ENCODE data around the gene TMEM134.

TMEM134 gene

GRCh38 chr11:67458266-67458665 is 10.8 kb downstream of the TMEM134 start:
- no peak for DNase-seq (ENCODE audit: low spot score)

DNA sequence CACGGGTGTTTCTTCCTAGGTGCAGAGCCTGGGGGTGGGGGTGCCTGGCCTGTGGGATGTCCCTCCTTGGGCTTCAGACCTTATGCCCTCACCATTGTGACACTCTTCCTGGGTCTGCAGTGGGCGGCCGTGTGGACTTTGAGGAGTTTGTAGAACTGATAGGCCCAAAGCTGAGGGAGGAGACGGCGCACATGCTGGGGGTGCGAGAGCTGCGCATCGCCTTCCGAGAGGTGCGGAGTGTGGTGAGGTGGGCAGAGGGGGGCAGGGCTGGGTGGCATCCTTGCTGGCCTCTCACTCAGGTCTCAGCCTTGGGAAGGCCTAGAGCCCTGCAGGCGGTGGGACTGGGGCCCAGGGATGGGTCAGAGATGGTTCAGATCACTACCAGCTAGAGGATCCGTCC is 11.6 kb downstream of the TMEM134 start:
- no peak for DNase-seq (ENCODE audit: low spot score)

DNA sequence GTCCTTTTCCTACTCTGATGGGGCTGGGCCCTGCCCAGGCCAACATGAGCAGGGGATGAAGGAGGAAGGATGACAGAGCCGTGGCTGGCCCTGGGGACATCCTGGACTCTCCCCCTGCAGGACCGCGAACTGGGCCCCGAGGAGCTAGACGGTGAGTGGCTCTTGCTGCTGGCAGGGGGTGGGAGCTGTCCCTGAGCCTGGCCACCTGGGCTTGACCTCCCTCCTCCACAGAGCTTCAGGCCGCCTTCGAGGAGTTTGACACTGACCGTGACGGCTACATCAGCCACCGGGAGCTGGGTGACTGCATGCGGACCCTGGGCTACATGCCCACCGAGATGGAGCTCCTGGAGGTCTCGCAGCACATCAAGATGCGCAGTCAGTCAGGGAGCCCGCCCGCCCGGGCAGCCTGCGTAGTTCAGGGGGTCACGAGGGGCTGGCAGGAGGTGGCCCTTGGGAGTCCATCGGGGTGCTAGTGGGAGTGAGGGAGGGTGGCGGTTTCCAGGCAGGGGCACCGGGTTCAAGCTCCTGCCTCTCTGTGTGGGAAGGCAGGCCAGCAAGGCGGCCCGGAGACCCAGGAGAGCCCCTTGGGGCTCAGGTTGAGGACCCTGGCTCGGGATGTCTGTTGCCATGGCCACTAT is 12.9 kb downstream of the TMEM134 start:
- no peak for DNase-seq (ENCODE audit: low spot score)

DNA sequence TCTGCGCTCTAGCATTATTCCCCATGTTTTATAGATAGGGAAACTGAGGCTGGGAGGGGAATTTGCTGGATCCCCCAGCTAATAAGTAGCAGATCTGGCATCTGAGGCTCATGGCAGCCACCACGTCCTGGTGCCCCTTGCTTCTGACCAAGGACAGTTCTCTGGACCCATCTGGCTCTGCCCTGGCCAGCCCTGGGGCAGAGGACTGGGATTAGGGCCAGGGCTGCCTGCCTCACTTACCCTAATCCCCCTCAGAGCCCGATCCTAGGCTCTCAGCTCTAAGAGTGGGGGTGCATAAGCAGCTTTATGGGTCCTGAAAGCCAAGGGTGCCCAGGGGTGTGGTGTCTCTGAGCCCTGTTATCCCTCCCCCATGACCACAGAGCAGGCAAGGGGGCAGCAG is 14.0 kb downstream of the TMEM134 start, which contains the start of gene CABP4:
Gene CABP4, plus strand, starts transcription at position 301 of the 400 bp plus-strand sequence. Its CDS starts 70 bp downstream, at position 371.
- DNase-seq (ENCODE audit: low spot score), result no peak

- no peak for DNase-seq (ENCODE audit: low spot score)
Observed at GRCh38 chr11:67453816-67454732, 15.0 kb downstream of the TMEM134 start.

- no peak for DNase-seq (ENCODE audit: low spot score)
Observed at GRCh38 chr11:67452141-67452952, 16.7 kb downstream of the TMEM134 start, which contains the start of gene GPR152. GPR152 (minus strand) TSS chr11:67452729; CDS start chr11:67452724, 5 bp downstream.

- no peak for DNase-seq (ENCODE audit: low spot score)
Observed at GRCh38 chr11:67451658-67451976, 17.4 kb downstream of the TMEM134 start.

GRCh38 chr11:67450796-67451657 is 18.0 kb downstream of the TMEM134 start:
- DNase-seq (ENCODE audit: low spot score), result no peak

GRCh38 chr11:67449116-67449844 is 19.8 kb downstream of the TMEM134 start:
- DNase-seq (ENCODE audit: low spot score), result no peak

GRCh38 chr11:67448220-67448609 is 20.8 kb downstream of the TMEM134 start:
- no peak for DNase-seq (ENCODE audit: low spot score)

- no peak for DNase-seq (ENCODE audit: low spot score)
Observed at GRCh38 chr11:67445515-67445914, 23.5 kb downstream of the TMEM134 start.

GRCh38 chr11:67442504-67443404 is 26.3 kb downstream of the TMEM134 start:
- DNase-seq (ENCODE audit: low spot score), result peak; percentile 45

DNA sequence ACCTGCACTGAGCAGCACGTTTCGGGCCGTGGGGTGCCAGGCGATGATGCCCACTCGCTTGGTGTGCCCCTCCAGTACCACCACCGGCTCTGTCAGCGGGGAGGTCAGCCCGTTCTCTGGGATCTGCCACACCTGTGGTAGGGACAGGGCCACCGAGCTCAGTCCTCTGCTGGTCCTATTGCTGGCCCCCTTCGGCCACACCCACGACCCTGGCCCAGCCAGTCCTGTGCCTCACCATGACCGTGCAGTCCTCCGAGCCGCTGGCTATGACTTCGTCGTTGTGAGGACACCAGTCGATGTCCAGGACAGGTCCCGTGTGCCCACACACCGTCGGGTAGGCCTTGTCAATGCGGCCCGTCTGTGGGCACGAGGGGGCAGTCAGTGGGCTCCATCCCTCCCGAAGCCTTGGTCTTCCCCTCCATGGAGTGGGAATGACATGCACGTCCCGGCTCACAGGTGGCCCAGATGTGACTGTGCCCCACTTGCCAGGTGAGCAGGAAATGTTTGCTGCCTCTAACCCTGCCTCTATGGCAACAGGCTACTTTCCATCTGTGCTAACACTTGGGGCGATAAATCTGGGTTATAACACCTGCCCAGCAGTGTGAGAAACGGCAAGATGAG is 27.2 kb downstream of the TMEM134 start:
- DNase-seq (ENCODE audit: low spot score), result no peak

GRCh38 chr11:67441098-67441563 is 27.9 kb downstream of the TMEM134 start:
- DNase-seq (ENCODE audit: low spot score), result no peak

GRCh38 chr11:67440229-67441097 is 28.6 kb downstream of the TMEM134 start:
- DNase-seq (ENCODE audit: low spot score), result no peak

DNA sequence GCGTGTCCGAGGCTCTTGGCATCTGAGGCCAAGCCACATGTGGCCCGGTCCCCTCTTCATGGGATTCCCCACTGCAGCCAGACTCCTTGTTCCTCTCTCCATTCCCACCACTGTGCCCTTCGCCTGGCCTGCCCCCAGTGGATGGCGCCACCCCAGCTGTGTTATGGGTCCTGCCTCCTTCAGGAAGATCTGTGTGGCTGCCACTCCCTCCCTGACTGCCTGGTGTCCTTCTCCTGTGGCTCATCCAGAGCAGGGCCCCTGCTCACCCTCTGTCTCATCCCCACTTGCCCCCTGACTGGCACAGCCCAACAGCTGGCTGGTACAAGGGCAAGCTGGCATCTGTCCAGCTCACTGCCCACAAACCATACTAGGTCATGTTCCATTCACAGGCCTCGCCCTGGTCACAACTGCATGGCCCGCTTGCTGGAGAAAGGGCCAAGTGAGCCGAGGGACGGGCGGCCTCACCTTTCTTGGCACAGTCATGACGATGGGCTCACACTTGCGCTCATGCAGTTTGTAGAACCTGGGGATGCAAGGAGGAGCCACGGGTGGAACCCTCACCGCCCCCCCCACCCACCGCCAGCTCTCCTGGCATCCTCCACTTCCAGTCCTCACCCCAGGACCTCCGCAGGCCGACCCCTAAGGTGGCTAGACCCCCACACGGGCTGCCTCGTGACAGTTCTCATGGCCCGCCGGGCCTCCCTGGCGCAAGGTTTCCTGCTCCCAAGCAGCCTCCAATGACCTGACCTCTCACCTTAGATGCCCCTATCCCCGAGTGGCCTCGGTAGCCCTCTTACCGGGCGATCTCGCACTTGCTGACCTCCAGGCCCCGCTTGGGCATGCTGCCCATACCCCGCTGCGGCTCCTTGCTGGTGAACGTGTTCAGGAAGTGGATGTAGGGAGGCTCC is 29.5 kb downstream of the TMEM134 start:
- DNase-seq (ENCODE audit: low spot score), result peak; percentile 68

All from AG08396 (cell line).